Bronchial epithelial cell (primary cell): ENCODE measurements around the gene TUBB3. TPM values are rescaled to one million over a fixed set of nuclear protein-coding genes. Genes with fewer than 3 reads are reported as not detected.

Experiments
- DNase-seq: peaks from one replicate; pipeline ENCODE4 v3.0.0-alpha.2; 2010; ENCODE audit warnings: low read depth
- FAIRE-seq: peaks from 2 replicates; lab custom pipeline; 2011; peaks lifted over from hg19 to GRCh38; lab: Jason Lieb, UNC
- H3K27me3 ChIP-seq: 2 replicates; pipeline ENCODE4 v1.5.1; 2011; ENCODE audit warnings: low read length; ENCODE audit not compliant: control insufficient read depth, insufficient read depth
- H3K36me3 ChIP-seq: 2 replicates; pipeline ENCODE4 v1.5.1; 2011; ENCODE audit warnings: low read length; ENCODE audit not compliant: control insufficient read depth, insufficient read depth
- H3K4me3 ChIP-seq: 2 replicates; pipeline ENCODE4 v1.5.1; 2011; ENCODE audit warnings: mild to moderate bottlenecking, low read depth, low read length, control low read depth
- total RNA-seq: library from RNA; depleted of rRNA; stranded (reverse); fragments of >200 nt; gene quantifications from 2 replicates; pipeline ENCODE4 v1.2.1, GENCODE V29; 2014
- TF ChIP-seq, protein P1 (sequence below): IDR thresholded peaks from 2 replicates; pipeline ENCODE4 v1.5.1; 2011; ENCODE audit warnings: mild to moderate bottlenecking, moderate library complexity, low read length, control low read depth, inconsistent platforms; ENCODE audit not compliant: insufficient read depth, severe bottlenecking

TUBB3 gene
- total RNA-seq, 1 donor from 2014 or later, result 24.5 TPM

DNA sequence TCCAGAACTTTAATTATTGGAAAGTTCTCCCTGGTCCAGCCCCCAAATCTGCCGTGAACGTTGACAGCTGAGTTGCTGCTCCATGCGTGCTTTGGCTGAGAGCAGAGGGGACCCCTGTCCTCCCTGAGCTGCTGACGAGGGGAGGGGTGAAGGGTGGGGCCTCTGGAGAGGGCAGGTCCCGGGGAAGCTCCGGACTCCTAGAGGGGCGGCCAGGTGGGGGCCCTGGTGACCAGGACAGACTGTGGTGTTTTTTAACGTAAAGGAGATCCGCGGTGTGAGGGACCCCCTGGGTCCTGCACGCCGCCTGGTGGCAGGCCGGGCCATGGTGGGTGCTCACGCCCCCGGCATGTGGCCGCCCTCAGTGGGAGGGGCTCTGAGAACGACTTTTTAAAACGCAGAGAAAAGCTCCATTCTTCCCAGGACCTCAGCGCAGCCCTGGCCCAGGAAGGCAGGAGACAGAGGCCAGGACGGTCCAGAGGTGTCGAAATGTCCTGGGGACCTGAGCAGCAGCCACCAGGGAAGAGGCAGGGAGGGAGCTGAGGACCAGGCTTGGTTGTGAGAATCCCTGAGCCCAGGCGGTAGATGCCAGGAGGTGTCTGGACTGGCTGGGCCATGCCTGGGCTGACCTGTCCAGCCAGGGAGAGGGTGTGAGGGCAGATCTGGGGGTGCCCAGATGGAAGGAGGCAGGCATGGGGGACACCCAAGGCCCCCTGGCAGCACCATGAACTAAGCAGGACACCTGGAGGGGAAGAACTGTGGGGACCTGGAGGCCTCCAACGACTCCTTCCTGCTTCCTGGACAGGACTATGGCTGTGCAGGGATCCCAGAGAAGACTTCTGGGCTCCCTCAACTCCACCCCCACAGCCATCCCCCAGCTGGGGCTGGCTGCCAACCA, 4.4 kb upstream of the TUBB3 start, which contains the start of gene MC1R:
MC1R (plus strand) TSS at position 410 of the 895 bp plus-strand sequence; CDS start at position 807, 397 bp downstream.
- no peak for FAIRE-seq
- no peak for DNase-seq
- no peaks in the 10 kb centered on the region for H3K36me3 ChIP-seq
- TF ChIP-seq, protein P1, sequence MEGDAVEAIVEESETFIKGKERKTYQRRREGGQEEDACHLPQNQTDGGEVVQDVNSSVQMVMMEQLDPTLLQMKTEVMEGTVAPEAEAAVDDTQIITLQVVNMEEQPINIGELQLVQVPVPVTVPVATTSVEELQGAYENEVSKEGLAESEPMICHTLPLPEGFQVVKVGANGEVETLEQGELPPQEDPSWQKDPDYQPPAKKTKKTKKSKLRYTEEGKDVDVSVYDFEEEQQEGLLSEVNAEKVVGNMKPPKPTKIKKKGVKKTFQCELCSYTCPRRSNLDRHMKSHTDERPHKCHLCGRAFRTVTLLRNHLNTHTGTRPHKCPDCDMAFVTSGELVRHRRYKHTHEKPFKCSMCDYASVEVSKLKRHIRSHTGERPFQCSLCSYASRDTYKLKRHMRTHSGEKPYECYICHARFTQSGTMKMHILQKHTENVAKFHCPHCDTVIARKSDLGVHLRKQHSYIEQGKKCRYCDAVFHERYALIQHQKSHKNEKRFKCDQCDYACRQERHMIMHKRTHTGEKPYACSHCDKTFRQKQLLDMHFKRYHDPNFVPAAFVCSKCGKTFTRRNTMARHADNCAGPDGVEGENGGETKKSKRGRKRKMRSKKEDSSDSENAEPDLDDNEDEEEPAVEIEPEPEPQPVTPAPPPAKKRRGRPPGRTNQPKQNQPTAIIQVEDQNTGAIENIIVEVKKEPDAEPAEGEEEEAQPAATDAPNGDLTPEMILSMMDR, result peak; percentile 42
- H3K4me3 ChIP-seq, result peak within 1 kb of the TSS; percentile 27
- H3K27me3 ChIP-seq, result no peaks in the 10 kb centered on the region

DNA sequence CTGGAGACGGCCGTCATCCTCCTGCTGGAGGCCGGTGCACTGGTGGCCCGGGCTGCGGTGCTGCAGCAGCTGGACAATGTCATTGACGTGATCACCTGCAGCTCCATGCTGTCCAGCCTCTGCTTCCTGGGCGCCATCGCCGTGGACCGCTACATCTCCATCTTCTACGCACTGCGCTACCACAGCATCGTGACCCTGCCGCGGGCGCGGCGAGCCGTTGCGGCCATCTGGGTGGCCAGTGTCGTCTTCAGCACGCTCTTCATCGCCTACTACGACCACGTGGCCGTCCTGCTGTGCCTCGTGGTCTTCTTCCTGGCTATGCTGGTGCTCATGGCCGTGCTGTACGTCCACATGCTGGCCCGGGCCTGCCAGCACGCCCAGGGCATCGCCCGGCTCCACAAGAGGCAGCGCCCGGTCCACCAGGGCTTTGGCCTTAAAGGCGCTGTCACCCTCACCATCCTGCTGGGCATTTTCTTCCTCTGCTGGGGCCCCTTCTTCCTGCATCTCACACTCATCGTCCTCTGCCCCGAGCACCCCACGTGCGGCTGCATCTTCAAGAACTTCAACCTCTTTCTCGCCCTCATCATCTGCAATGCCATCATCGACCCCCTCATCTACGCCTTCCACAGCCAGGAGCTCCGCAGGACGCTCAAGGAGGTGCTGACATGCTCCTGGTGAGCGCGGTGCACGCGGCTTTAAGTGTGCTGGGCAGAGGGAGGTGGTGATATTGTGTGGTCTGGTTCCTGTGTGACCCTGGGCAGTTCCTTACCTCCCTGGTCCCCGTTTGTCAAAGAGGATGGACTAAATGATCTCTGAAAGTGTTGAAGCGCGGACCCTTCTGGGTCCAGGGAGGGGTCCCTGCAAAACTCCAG, 3.4 kb upstream of the TUBB3 start:
- Histone ChIP-seq H3K4me3 (no peak overlapping the region), H3K36me3 (no peaks in the 10 kb centered on the region), H3K27me3 (no peaks in the 10 kb centered on the region)
- FAIRE-seq (no peak), DNase-seq (no peak)
- TF ChIP-seq, protein P1, result no peak

DNA sequence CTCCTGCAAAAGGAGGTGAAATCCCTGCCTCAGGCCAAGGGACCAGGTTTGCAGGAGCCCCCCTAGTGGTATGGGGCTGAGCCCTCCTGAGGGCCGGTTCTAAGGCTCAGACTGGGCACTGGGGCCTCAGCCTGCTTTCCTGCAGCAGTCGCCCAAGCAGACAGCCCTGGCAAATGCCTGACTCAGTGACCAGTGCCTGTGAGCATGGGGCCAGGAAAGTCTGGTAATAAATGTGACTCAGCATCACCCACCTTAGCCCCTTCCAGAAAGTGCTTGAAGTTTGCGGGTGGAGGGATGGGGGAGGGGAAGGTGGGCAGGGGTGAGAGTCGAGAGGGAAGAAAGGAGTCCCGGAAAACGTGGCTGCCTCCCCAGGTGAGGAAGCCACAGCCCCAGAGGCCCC, 2.4 kb upstream of the TUBB3 start:
- no peak overlapping the region for H3K4me3 ChIP-seq
- H3K27me3 ChIP-seq, result no peaks in the 10 kb centered on the region
- FAIRE-seq (no peak), DNase-seq (peak; percentile 32)
- TF ChIP-seq, protein P1, result no peak
- no peaks in the 10 kb centered on the region for H3K36me3 ChIP-seq

DNA sequence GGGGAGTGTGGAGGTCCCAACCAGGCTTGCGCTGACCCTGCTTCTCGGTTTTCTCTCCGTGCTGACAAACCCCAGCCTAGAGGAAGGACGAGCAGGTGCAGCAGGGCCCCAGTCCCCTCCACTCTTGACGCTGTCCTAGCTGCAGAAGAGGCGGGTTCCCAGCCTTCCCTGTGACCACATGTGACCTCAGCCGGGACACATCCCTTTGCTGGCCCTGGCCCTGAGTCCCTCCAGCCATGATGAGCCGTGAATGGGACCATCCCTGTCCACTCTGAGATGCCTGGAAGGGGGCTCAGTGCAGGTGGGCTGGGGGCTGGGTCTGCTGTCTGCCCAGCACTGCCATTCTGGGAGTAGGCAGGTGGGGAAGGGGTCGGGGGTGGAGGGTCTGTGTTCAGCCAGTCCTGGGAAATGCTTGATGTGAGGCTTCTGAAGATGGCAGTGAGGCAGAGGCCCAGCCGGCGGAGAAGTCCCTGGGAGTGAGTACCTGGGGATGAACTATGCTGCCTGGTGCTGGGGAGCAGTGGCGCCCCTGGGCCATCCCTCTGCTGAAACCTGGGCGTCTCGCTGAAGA, 1.9 kb upstream of the TUBB3 start:
- TF ChIP-seq, protein P1, result no peak
- FAIRE-seq (no peak), DNase-seq (no peak)
- H3K36me3 ChIP-seq, result no peaks in the 10 kb centered on the region
- H3K27me3 ChIP-seq, result no peaks in the 10 kb centered on the region
- no peak overlapping the region for H3K4me3 ChIP-seq

DNA sequence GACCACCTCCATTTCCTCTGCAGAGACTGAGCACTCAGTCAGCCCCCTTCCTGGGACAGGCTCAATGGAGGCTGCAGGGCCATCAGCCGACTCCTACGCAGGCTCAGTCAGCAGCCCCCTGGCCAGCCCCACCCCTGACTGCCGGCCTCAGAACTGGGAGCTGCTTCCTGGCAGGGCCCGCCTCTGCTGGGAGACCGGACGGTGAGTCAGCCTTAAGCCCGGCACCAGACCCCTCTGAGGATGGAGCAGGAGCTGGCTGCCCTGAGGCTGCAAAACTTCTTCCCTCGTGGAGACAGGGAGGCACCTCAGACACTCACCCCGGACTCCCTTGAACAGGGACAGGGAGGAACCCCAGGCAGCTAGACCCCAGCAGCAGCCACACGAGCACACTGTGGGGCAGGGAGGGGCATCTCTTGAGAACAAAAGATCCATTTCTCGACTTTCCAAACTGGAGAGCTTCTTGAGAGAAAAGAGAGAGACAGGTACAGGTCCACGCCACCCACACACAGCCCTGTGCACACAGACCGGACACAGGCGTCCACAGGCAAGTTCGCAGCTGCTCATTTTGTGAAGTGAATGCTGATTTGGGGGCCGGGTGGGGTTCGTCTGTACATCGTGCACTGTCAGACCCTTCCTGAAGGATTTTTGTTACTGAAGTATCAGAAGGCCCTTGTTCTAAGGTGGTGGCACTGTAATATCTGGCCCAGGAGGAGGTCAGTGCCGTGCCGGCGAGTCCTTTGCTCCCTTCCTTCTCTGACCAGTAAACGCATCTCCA, 1.3 kb upstream of the TUBB3 start:
- Histone ChIP-seq H3K36me3 (no peaks in the 10 kb centered on the region), H3K27me3 (no peaks in the 10 kb centered on the region), H3K4me3 (peak overlapping the region; percentile 59)
- TF ChIP-seq, protein P1, result no peak
- FAIRE-seq (no peak), DNase-seq (peak; percentile 87)
